Caco-2 (cell line): Measurements from ENCODE around the gene MMEL1. TPM values are rescaled to one million over a fixed set of nuclear protein-coding genes. Genes with fewer than 3 reads are reported as not detected.

ENCODE experiments used
- BruUV-seq: library from RNA; stranded (reverse); fragments of 400-500 nt; replicated peaks from 2 replicates; lab custom pipeline; 2021; lab: Mats Ljungman, UMichigan
- CTCF ChIA-PET: fragments of 300-600 bp; sonication (Branson Sonifier 250); formaldehyde crosslinking; loops from one replicate; lab custom pipeline; 2022; ENCODE audit warnings: antibody characterized with exemption; lab: Charles Lee
- POLR2A ChIA-PET: fragments of 300-600 bp; sonication (Branson Sonifier 250); formaldehyde crosslinking; loops from one replicate; lab custom pipeline; 2022; ENCODE audit warnings: antibody characterized with exemption; lab: Charles Lee
- DNase-seq, 2 experiments: peaks; one replicate each; pipeline versions ENCODE4 v3.0.0 to v3.0.0-alpha.2; 2020 to 2022
- H3K27me3 ChIP-seq: replicated peaks from 2 replicates; pipeline ENCODE4 v1.6.0; 2011; ENCODE audit warnings: low read length; ENCODE audit not compliant: control insufficient read depth, insufficient read depth
- H3K36me3 ChIP-seq: 2 replicates; pipeline ENCODE4 v1.5.1; 2011; ENCODE audit warnings: low read length; ENCODE audit not compliant: control insufficient read depth, insufficient read depth
- H3K4me1 ChIP-seq: fragments of 250-450 bp; sonication (Bioruptor Pico); 2 replicates; pipeline ENCODE4 v1.5.1; 2020; ENCODE audit warnings: mild to moderate bottlenecking
- H3K4me3 ChIP-seq: 2 replicates; pipeline ENCODE4 v1.5.1; 2011; ENCODE audit warnings: low read depth, mild to moderate bottlenecking, control low read depth, low read length
- H3K9me3 ChIP-seq: fragments of 250-450 bp; sonication (Bioruptor Pico); 2 replicates; pipeline ENCODE4 v1.5.1; 2020; ENCODE audit warnings: mild to moderate bottlenecking, moderate library complexity
- H3K27ac Mint-ChIP-seq: one replicate; pipeline ENCODE4 v1.8.0; 2022; ENCODE audit warnings: mixed read lengths; ENCODE audit not compliant: unreplicated experiment
- H3K27me3 Mint-ChIP-seq: one replicate; pipeline ENCODE4 v1.8.0; 2022; ENCODE audit warnings: mixed read lengths; ENCODE audit not compliant: insufficient read depth, unreplicated experiment
- H3K36me3 Mint-ChIP-seq: one replicate; pipeline ENCODE4 v1.8.0; 2022; ENCODE audit warnings: mild to moderate bottlenecking, mixed read lengths; ENCODE audit not compliant: insufficient read depth, unreplicated experiment
- H3K4me1 Mint-ChIP-seq: one replicate; pipeline ENCODE4 v1.8.0; 2022; ENCODE audit warnings: low read depth, mixed read lengths; ENCODE audit not compliant: unreplicated experiment
- H3K4me3 Mint-ChIP-seq: one replicate; pipeline ENCODE4 v1.8.0; 2022; ENCODE audit warnings: mild to moderate bottlenecking, moderate library complexity, mixed read lengths; ENCODE audit not compliant: unreplicated experiment
- H3K9me3 Mint-ChIP-seq: one replicate; pipeline ENCODE4 v1.8.0; 2022; ENCODE audit warnings: mixed read lengths; ENCODE audit not compliant: unreplicated experiment
- intact Hi-C: fragments of 100-400 bp; cut with micrococcal nuclease; formaldehyde crosslinking; loops from one replicate; pipeline ENCODE4 v1.10.0; 2022; ENCODE audit not compliant: unreplicated experiment
- total RNA-seq: library from RNA; stranded (reverse); gene quantifications from 2 replicates; pipeline ENCODE4 v1.2.3, GENCODE V29; 2022
- TF ChIP-seq, protein P1 (sequence below), 2 experiments: fragments of 200-600 bp in 1 of 2; IDR thresholded peaks; 1 replicate in 1 of 2; 2 replicates in 1 of 2; pipeline versions ENCODE4 v1.5.1 to v1.8.0; 2011 to 2022; ENCODE audit warnings: antibody characterized with exemption in 1 of 2, control low read depth in 1 of 2, inconsistent platforms in 1 of 2, low read depth in 1 of 2, low read length in 1 of 2, mild to moderate bottlenecking in 1 of 2, moderate library complexity in 1 of 2; ENCODE audit not compliant: insufficient read depth in 1 of 2, severe bottlenecking in 1 of 2, unreplicated experiment in 1 of 2

The MMEL1 gene
- total RNA-seq, 1 experiment from 2014 or later = not detected

DNA sequence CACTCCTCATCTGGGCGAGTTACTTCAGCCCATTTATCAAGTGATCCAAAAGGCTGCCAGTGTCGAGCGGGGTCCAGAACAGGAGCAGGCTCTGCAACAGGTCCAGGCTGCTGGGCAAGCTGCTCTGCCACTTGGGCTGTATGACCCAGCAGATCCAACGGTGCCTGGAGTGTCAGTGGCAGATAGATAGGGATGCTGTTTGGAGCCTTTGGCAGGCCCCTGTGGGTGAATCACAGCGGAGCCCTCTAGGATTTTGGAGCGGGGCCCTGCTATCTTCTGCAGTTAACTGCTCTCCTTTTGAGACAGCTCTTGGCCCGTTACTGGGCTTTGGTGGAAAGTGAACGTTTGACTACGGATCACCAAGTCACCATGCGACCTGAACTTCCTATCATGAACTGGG, 7.5 kb downstream of the MMEL1 start:
- TF ChIP-seq, protein P1, sequence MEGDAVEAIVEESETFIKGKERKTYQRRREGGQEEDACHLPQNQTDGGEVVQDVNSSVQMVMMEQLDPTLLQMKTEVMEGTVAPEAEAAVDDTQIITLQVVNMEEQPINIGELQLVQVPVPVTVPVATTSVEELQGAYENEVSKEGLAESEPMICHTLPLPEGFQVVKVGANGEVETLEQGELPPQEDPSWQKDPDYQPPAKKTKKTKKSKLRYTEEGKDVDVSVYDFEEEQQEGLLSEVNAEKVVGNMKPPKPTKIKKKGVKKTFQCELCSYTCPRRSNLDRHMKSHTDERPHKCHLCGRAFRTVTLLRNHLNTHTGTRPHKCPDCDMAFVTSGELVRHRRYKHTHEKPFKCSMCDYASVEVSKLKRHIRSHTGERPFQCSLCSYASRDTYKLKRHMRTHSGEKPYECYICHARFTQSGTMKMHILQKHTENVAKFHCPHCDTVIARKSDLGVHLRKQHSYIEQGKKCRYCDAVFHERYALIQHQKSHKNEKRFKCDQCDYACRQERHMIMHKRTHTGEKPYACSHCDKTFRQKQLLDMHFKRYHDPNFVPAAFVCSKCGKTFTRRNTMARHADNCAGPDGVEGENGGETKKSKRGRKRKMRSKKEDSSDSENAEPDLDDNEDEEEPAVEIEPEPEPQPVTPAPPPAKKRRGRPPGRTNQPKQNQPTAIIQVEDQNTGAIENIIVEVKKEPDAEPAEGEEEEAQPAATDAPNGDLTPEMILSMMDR (IDR thresholded peaks at IDR 0.05; ENCODE audit: insufficient read depth in 1 of 2, low read depth in 1 of 2, low read length in 1 of 2, severe bottlenecking in 1 of 2, unreplicated experiment in 1 of 2) = no peak
- Mint-ChIP-seq H3K27me3 (peaks cover 10% of the 10 kb centered on the region), H3K36me3 (no peaks in the 10 kb centered on the region), H3K27ac (no peak overlapping the region), H3K4me3 (no peak overlapping the region), H3K4me1 (no peaks in the 10 kb centered on the region), H3K9me3 (peaks cover 2% of the 10 kb centered on the region)
- intact Hi-C loops = no loop called here
- no peak overlapping the region for H3K4me3 ChIP-seq
- no peaks in the 10 kb centered on the region for H3K9me3 ChIP-seq
- ChIA-PET CTCF (no interaction called here), POLR2A (no interaction called here)
- no peak for DNase-seq
- no peaks in the 10 kb centered on the region for H3K27me3 ChIP-seq
- BruUV-seq = no TSS peak
- no peaks in the 10 kb centered on the region for H3K4me1 ChIP-seq
- H3K36me3 ChIP-seq = no peaks in the 10 kb centered on the region

DNA sequence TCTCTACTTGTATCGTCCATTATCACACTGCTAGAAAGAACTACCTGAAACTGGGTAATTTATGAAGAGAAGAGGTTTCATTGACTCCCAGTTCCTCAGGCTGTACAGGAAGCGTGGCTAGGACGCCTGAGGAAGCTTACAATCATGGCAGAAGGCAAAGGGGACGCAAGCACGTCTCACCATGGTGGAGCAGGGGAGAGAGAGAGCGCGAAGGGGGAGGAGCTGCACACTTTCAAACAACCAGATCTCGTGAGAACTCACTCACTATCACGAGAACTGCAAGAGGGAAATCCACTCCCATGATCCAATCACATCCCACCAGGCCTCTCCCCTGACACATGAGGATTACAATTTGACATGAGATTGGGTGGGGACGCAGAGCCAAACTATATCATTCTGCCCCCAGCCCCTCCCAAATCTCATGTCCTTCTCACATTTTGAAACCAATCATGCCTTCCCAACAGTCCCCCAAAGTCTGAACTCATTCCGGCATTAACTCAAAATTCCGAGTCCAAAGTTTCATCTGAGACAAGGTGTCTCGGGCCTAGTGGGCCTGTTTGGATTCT, 8.0 kb downstream of the MMEL1 start:
- intact Hi-C loops = no loop called here
- H3K27me3 Mint-ChIP-seq = peaks cover 10% of the 10 kb centered on the region
- H3K9me3 Mint-ChIP-seq = peaks cover 7% of the 10 kb centered on the region
- H3K9me3 ChIP-seq = no peaks in the 10 kb centered on the region
- H3K4me1 Mint-ChIP-seq = no peaks in the 10 kb centered on the region
- no peak overlapping the region for H3K4me3 ChIP-seq
- no peak overlapping the region for H3K27ac Mint-ChIP-seq
- H3K4me3 Mint-ChIP-seq = no peak overlapping the region
- no peaks in the 10 kb centered on the region for H3K36me3 ChIP-seq
- ChIA-PET CTCF (no interaction called here), POLR2A (no interaction called here)
- no peaks in the 10 kb centered on the region for H3K27me3 ChIP-seq
- no peak for DNase-seq
- no TSS peak for BruUV-seq
- no peaks in the 10 kb centered on the region for H3K36me3 Mint-ChIP-seq
- H3K4me1 ChIP-seq = no peaks in the 10 kb centered on the region
- TF ChIP-seq, protein P1 (IDR thresholded peaks at IDR 0.05; ENCODE audit: insufficient read depth in 1 of 2, low read depth in 1 of 2, low read length in 1 of 2, severe bottlenecking in 1 of 2, unreplicated experiment in 1 of 2) = no peak

DNA sequence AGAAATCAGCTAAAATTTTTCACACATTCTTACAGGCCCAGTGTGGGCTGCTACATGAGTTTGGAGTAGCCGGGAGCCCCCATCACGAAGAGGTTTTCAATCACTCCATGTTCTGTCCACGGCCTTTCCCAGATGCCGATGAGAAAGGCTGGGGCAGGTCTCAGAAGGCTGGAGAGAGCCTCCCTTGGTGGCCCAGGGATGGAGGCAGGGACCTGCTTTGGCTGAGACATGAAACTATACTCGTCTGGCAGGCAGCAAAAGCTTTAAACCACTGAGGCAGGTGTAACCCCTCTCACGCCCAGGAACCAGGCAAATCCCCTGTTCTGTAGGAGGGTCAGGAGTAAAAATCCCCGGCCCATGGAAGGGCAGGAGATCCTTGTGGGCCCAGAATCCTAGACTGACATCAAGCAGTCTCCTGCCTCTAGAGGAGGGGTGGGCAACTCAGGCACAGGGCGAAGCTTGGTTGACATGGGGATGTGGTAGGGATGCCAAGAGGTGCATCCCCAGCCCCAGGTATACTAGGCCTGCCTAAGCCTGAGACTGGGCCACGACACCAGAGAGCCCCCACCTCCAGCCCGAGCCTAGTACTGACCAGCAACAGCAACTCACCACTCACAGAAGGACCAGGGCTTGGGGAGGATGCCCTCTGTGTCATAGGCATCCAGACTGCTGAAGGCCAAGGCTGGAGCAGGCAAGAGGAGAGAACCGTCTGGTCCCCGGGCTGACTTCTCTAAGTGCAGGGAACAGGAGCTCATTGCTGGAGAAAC, 9.1 kb downstream of the MMEL1 start:
- Mint-ChIP-seq H3K4me3 (no peak overlapping the region), H3K27me3 (peaks cover 13% of the 10 kb centered on the region), H3K36me3 (no peaks in the 10 kb centered on the region), H3K27ac (no peak overlapping the region), H3K9me3 (peaks cover 12% of the 10 kb centered on the region), H3K4me1 (no peaks in the 10 kb centered on the region)
- CTCF ChIA-PET = no interaction called here
- DNase-seq = no peak
- Histone ChIP-seq H3K4me1 (no peaks in the 10 kb centered on the region), H3K36me3 (no peaks in the 10 kb centered on the region), H3K27me3 (no peaks in the 10 kb centered on the region), H3K9me3 (no peaks in the 10 kb centered on the region), H3K4me3 (no peak overlapping the region)
- POLR2A ChIA-PET = no interaction called here
- intact Hi-C loops = no loop called here
- TF ChIP-seq, protein P1 (IDR thresholded peaks at IDR 0.05; ENCODE audit: insufficient read depth in 1 of 2, low read depth in 1 of 2, low read length in 1 of 2, severe bottlenecking in 1 of 2, unreplicated experiment in 1 of 2) = no peak
- BruUV-seq = no TSS peak
